Measurements from ENCODE around the gene CLDN8. TPM values are rescaled to one million over a fixed set of nuclear protein-coding genes. Genes with fewer than 3 reads are reported as not detected.

CLDN8 gene
- total and polyA plus RNA-seq, 2 of the 13 experiments (the other 11 are each of a cell fraction or from before 2014, with no cell fraction given): not detected

DNA sequence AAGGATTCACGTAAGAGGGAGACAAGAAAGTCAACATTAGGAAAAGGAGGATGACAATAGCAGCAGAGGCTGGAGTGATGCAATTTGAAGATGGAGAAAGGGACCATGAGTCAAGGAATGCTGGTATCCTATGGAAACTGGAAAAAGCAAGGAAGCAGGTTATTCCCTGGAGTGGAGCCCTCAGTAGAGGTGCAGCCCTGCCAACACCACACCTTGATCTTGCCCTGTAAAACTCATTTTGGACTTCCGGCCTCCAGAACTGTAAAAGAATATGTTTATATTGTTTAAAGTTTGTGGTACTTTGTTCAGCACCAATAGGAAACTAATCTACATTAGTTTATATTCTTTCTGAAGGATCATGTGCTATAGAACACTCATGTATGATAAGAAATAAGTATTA, 29.7 kb downstream of the CLDN8 start:
- no TSS peak for BruUV-seq (replicated peaks)
- Histone ChIP-seq H3K27ac (ENCODE audit: extremely low read length, insufficient read depth, low read length) (no peak overlapping the region), H3K9ac (ENCODE audit: insufficient read depth, low read depth, low read length) (no peak overlapping the region), H3K36me3 (replicated peaks in 1 of 2; ENCODE audit: control insufficient read depth in 1 of 2, insufficient read depth in 2 of 2, low read length in 2 of 2) (no peaks in the 10 kb centered on the region), H3K4me2 (ENCODE audit: low read depth, low read length) (no peak overlapping the region), H3K4me1 (ENCODE audit: insufficient read depth, low read length) (no peaks in the 10 kb centered on the region), H3K79me2 (ENCODE audit: insufficient read depth, low read length) (no peaks in the 10 kb centered on the region), H3K27me3 (ENCODE audit: control insufficient read depth in 1 of 2, insufficient read depth in 2 of 2, low read length in 2 of 2) (no peaks in the 10 kb centered on the region), H3K4me3 (replicated peaks in 1 of 3; ENCODE audit: insufficient read depth in 1 of 3, low read depth in 2 of 3, low read length in 3 of 3) (no peak overlapping the region), H4K20me1 (ENCODE audit: insufficient read depth, low read length) (no peaks in the 10 kb centered on the region), H2AFZ (ENCODE audit: low read length) (no peak overlapping the region), H3K9me3 (ENCODE audit: low read length) (peaks cover 73% of the 10 kb centered on the region)
- in situ Hi-C loops (cut with HindIII; ENCODE audit: extremely low pct_ligation_motif_present, low pct_unique_long_range_greater_than_20kb) (no loop called here), intact Hi-C loops (cut with micrococcal nuclease; ENCODE audit: unreplicated experiment) (no loop called here)
- ATAC-seq: no peak
- ChIA-PET POLR2A (no interaction called here), CTCF (ENCODE audit: low intra/inter-chr PET ratio, low total read pairs) (no interaction called here)
- no peak for FAIRE-seq
- no peak for DNase-seq (ENCODE audit: low spot score)
- TF ChIP-seq ZNF749 (CRISPR knock-in tag; IDR thresholded peaks at IDR 0.05; ENCODE audit: borderline replicate concordance): no peak
- TF ChIP-seq ZNF784 (CRISPR knock-in tag; IDR thresholded peaks at IDR 0.05; ENCODE audit: borderline replicate concordance): no peak
- no peak for TF ChIP-seq ZNF451 (CRISPR knock-in tag; IDR thresholded peaks at IDR 0.05)
- WGBS (ENCODE audit: low lambda C conversion rate): 15% methylated on average over 2 of the region's 2 CpGs

- BruUV-seq (replicated peaks): no TSS peak
- DNase-seq (ENCODE audit: low spot score): no peak
Measured at GRCh38 chr21:30168086-30168485, 47.8 kb downstream of the CLDN8 start.

More at GRCh38 chr21:30168086-30168485, 47.8 kb downstream of the CLDN8 start:
- Histone ChIP-seq H3K9me3 (ENCODE audit: low read length) (peaks cover 91% of the 10 kb centered on the region), H2AFZ (ENCODE audit: low read length) (no peak overlapping the region), H3K27me3 (ENCODE audit: control insufficient read depth in 1 of 2, insufficient read depth in 2 of 2, low read length in 2 of 2) (no peaks in the 10 kb centered on the region), H3K36me3 (replicated peaks in 1 of 2; ENCODE audit: control insufficient read depth in 1 of 2, insufficient read depth in 2 of 2, low read length in 2 of 2) (no peaks in the 10 kb centered on the region), H3K4me1 (ENCODE audit: insufficient read depth, low read length) (no peaks in the 10 kb centered on the region), H3K79me2 (ENCODE audit: insufficient read depth, low read length) (no peaks in the 10 kb centered on the region), H3K9ac (ENCODE audit: insufficient read depth, low read depth, low read length) (no peak overlapping the region), H3K4me2 (ENCODE audit: low read depth, low read length) (no peak overlapping the region), H3K4me3 (replicated peaks in 1 of 3; ENCODE audit: insufficient read depth in 1 of 3, low read depth in 2 of 3, low read length in 3 of 3) (no peak overlapping the region), H4K20me1 (ENCODE audit: insufficient read depth, low read length) (no peaks in the 10 kb centered on the region), H3K27ac (ENCODE audit: extremely low read length, insufficient read depth, low read length) (no peak overlapping the region)
- no peak for TF ChIP-seq KLF11 (CRISPR knock-in tag; IDR thresholded peaks at IDR 0.05)
- TF ChIP-seq ZNF75D (CRISPR knock-in tag; IDR thresholded peaks at IDR 0.05; ENCODE audit: borderline replicate concordance): no peak
- no peak for TF ChIP-seq ZFYVE20 (CRISPR knock-in tag; IDR thresholded peaks at IDR 0.05; ENCODE audit: borderline replicate concordance, low read depth)
- TF ChIP-seq KLF15 (CRISPR knock-in tag; IDR thresholded peaks at IDR 0.05; ENCODE audit: borderline replicate concordance): no peak
- TF ChIP-seq, protein P1, sequence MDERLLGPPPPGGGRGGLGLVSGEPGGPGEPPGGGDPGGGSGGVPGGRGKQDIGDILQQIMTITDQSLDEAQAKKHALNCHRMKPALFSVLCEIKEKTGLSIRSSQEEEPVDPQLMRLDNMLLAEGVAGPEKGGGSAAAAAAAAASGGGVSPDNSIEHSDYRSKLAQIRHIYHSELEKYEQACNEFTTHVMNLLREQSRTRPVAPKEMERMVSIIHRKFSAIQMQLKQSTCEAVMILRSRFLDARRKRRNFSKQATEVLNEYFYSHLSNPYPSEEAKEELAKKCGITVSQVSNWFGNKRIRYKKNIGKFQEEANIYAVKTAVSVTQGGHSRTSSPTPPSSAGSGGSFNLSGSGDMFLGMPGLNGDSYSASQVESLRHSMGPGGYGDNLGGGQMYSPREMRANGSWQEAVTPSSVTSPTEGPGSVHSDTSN (CRISPR knock-in tag; IDR thresholded peaks at IDR 0.05): no peak
- TF ChIP-seq SOX13 (IDR thresholded peaks at IDR 0.05): no peak
- TF ChIP-seq SOX13 (CRISPR knock-in tag; conservative IDR thresholded peaks at IDR 0.05 in 1 of 2, IDR thresholded peaks at IDR 0.05 in 1 of 2): no peak
- no peak for TF ChIP-seq SIX1 (CRISPR knock-in tag; IDR thresholded peaks at IDR 0.05; ENCODE audit: borderline replicate concordance)
- no peak for TF ChIP-seq RBM22 (optimal IDR thresholded peaks at IDR 0.05; ENCODE audit: low read length)
- TF ChIP-seq ZNF605 (CRISPR knock-in tag; IDR thresholded peaks at IDR 0.05): no peak
- in situ Hi-C loops (cut with HindIII; ENCODE audit: extremely low pct_ligation_motif_present, low pct_unique_long_range_greater_than_20kb) (no loop called here), intact Hi-C loops (cut with micrococcal nuclease; ENCODE audit: unreplicated experiment) (no loop called here)
- no peak for FAIRE-seq
- 0% methylated on average over 3 of the region's 3 CpGs for WGBS (ENCODE audit: low lambda C conversion rate)
- ATAC-seq: no peak
- ChIA-PET POLR2A (no interaction called here), CTCF (ENCODE audit: low intra/inter-chr PET ratio, low total read pairs) (no interaction called here)

Measured in HepG2 (cell line).